ENCODE data around the gene NBAS. TPM values are rescaled to one million over a fixed set of nuclear protein-coding genes. Genes with fewer than 3 reads are reported as not detected.

NBAS gene
- total RNA-seq, 1 experiment from 2014 or later: 59.9 TPM

- DNase-seq (ENCODE audit: extremely low read depth, low read depth): no peak
These were observed 405.1 kb downstream of the NBAS start for GRCh38 chr2:15155959-15156574.

- DNase-seq (ENCODE audit: extremely low read depth, low read depth): no peak
These were observed 406.8 kb downstream of the NBAS start for GRCh38 chr2:15154297-15154696.

- DNase-seq (ENCODE audit: extremely low read depth, low read depth): no peak
These were observed 408.8 kb downstream of the NBAS start for GRCh38 chr2:15152382-15152781.

- no peak for DNase-seq (ENCODE audit: extremely low read depth, low read depth)
These were observed 412.1 kb downstream of the NBAS start for GRCh38 chr2:15149063-15149462.

GRCh38 chr2:15147591-15147990, 413.5 kb downstream of the NBAS start:
- DNase-seq (ENCODE audit: extremely low read depth, low read depth): no peak

GRCh38 chr2:15146960-15147359, 414.2 kb downstream of the NBAS start:
- no peak for DNase-seq (ENCODE audit: extremely low read depth, low read depth)

GRCh38 chr2:15145919-15146318, 415.2 kb downstream of the NBAS start:
- DNase-seq (ENCODE audit: extremely low read depth, low read depth): no peak

GRCh38 chr2:15145046-15145817, 415.9 kb downstream of the NBAS start:
- no peak for DNase-seq (ENCODE audit: extremely low read depth, low read depth)

- no peak for DNase-seq (ENCODE audit: extremely low read depth, low read depth)
These were observed 419.0 kb downstream of the NBAS start for GRCh38 chr2:15142069-15142689.

GRCh38 chr2:15141211-15141610, 419.9 kb downstream of the NBAS start:
- DNase-seq (ENCODE audit: extremely low read depth, low read depth): no peak

- no peak for DNase-seq (ENCODE audit: extremely low read depth, low read depth)
These were observed 424.5 kb downstream of the NBAS start for GRCh38 chr2:15136639-15137038.

GRCh38 chr2:15134957-15135356, 426.2 kb downstream of the NBAS start:
- DNase-seq (ENCODE audit: extremely low read depth, low read depth): no peak

GRCh38 chr2:15133461-15133860, 427.7 kb downstream of the NBAS start:
- DNase-seq (ENCODE audit: extremely low read depth, low read depth): no peak

GRCh38 chr2:15128846-15129245, 432.3 kb downstream of the NBAS start:
- no peak for DNase-seq (ENCODE audit: extremely low read depth, low read depth)

- no peak for DNase-seq (ENCODE audit: extremely low read depth, low read depth)
These were observed 433.3 kb downstream of the NBAS start for GRCh38 chr2:15127876-15128275.

- DNase-seq (ENCODE audit: extremely low read depth, low read depth): no peak
These were observed 433.8 kb downstream of the NBAS start for GRCh38 chr2:15127301-15127700.

GRCh38 chr2:15126373-15126772, 434.8 kb downstream of the NBAS start:
- DNase-seq (ENCODE audit: extremely low read depth, low read depth): no peak

- no peak for DNase-seq (ENCODE audit: extremely low read depth, low read depth)
These were observed 438.2 kb downstream of the NBAS start for GRCh38 chr2:15122915-15123314.

- DNase-seq (ENCODE audit: extremely low read depth, low read depth): no peak
These were observed 440.5 kb downstream of the NBAS start for GRCh38 chr2:15120631-15121030.

- no peak for DNase-seq (ENCODE audit: extremely low read depth, low read depth)
These were observed 441.4 kb downstream of the NBAS start for GRCh38 chr2:15119722-15120175.

- DNase-seq (ENCODE audit: extremely low read depth, low read depth): no peak
These were observed 443.6 kb downstream of the NBAS start for GRCh38 chr2:15117409-15118050.

Measured in NCI-H460 (cell line).